ENCODE results near the gene DYNC2LI1.

DNA sequence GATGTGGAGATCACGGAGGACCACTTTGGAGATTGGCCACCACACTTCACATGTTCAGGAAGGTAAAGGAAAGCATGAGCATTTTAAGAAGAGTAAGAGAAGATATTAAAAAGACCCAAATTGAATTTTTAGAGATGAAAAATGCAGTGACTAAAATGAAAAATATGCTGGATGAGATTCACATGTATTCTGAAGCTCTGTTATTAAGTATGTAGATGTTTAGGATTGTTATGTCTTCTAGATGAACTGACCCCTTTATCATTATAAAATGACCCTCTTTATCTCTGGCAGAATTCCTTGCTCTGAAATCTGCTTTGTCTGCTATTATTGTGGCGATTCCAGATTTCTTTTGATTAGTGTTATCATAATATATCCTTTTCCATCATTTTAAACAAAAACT, 36.0 kb upstream of the DYNC2LI1 start:
- TF ChIP-seq, protein P1, sequence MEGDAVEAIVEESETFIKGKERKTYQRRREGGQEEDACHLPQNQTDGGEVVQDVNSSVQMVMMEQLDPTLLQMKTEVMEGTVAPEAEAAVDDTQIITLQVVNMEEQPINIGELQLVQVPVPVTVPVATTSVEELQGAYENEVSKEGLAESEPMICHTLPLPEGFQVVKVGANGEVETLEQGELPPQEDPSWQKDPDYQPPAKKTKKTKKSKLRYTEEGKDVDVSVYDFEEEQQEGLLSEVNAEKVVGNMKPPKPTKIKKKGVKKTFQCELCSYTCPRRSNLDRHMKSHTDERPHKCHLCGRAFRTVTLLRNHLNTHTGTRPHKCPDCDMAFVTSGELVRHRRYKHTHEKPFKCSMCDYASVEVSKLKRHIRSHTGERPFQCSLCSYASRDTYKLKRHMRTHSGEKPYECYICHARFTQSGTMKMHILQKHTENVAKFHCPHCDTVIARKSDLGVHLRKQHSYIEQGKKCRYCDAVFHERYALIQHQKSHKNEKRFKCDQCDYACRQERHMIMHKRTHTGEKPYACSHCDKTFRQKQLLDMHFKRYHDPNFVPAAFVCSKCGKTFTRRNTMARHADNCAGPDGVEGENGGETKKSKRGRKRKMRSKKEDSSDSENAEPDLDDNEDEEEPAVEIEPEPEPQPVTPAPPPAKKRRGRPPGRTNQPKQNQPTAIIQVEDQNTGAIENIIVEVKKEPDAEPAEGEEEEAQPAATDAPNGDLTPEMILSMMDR (IDR thresholded peaks at IDR 0.05): no peak
- no peak for TF ChIP-seq POLR2A (IDR thresholded peaks at IDR 0.05)
